OCI-LY7 (cell line): ENCODE data around the gene STAT1.

Experiments used
- EZH2phosphoT487 ChIP-seq: fragments of 200-600 bp; sonication (generic); IDR thresholded peaks from 2 replicates; pipeline ENCODE4 v1.6.1; 2018; ENCODE audit warnings: low read depth, borderline replicate concordance, mild to moderate bottlenecking, mixed run types, antibody characterized with exemption, low read length, moderate library complexity, mixed read lengths
- TF ChIP-seq, protein P1 (sequence below): fragments of 200-600 bp; sonication (generic); conservative IDR thresholded peaks from 2 replicates; pipeline ENCODE4 v1.5.1; 2014; ENCODE audit warnings: mild to moderate bottlenecking, antibody characterized with exemption, low read length, moderate library complexity, mixed read lengths

DNA sequence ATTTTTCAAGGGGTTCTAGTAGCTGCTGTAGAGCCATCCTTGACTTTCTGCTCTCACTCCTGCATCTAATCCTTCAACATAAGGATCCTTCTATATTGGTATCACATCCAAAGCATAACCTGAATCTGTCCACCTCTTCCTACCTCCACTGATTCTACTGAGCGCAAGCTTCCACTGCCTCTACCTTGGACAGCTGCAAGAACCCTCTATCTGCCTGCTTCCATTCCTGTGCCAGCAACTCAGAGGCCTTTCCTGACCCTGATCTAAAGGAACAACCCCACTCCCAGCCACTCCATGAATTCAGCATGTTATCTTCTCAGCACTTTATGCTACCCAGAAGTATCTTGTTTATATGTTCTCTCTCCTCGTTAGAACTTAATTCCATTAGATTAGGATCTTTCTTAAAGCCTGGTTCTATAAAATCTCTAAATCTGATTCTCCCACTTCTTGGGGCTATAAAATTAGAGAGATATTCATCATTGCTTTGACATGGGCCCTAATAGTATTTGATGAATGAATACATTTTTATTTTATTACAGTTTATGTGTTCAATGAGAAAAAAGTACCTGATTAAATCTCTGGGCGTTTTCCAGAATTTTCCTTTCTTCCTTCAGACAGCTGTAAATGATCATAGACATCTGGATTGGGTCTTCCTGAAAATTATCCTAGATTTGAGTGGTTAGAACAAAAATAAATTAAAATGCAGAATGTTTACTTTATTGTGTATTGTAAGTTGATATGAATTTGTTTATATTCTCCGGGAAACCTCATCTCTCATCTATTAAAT lies 6.8 kb downstream of the STAT1 start:
- TF ChIP-seq, protein P1, sequence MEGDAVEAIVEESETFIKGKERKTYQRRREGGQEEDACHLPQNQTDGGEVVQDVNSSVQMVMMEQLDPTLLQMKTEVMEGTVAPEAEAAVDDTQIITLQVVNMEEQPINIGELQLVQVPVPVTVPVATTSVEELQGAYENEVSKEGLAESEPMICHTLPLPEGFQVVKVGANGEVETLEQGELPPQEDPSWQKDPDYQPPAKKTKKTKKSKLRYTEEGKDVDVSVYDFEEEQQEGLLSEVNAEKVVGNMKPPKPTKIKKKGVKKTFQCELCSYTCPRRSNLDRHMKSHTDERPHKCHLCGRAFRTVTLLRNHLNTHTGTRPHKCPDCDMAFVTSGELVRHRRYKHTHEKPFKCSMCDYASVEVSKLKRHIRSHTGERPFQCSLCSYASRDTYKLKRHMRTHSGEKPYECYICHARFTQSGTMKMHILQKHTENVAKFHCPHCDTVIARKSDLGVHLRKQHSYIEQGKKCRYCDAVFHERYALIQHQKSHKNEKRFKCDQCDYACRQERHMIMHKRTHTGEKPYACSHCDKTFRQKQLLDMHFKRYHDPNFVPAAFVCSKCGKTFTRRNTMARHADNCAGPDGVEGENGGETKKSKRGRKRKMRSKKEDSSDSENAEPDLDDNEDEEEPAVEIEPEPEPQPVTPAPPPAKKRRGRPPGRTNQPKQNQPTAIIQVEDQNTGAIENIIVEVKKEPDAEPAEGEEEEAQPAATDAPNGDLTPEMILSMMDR = no peak
- no peak for TF ChIP-seq EZH2phosphoT487
